ENCODE measurements around the gene ANKS1B. TPM values are rescaled to one million over a fixed set of nuclear protein-coding genes. Genes with fewer than 3 reads are reported as not detected.

The ANKS1B gene
- total and polyA plus RNA-seq, 7 donors: 0.46 to 7.4 (median 3.6) TPM

DNA sequence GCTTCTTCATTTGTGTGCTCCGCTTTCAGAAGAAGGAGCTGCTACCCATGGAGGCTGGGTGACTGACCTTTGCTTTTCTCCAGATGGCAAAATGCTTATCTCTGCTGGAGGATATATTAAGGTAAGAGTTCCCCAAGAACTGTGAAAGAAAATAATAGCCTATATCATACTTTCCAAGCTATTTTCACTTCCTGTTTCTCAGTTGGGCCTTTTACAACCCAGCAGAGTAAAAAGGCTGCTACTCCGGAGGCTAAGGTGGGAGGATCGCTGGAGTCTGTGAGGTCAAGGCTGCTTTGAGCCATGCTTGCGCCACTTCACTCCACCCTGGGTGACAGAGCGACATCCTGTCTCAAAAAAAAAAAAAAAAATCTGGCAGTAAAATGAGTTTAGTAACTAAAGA lies 1257.5 kb downstream of the ANKS1B start:
- no peak for ATAC-seq
- Histone ChIP-seq H3K4me1 (no peaks in the 10 kb centered on the region), H3K27ac (no peak overlapping the region), H3K9me3 (no peaks in the 10 kb centered on the region), H3K36me3 (ENCODE audit: insufficient read depth in 1 of 2, low read depth in 1 of 2) (peaks cover 0 to 100% of the 10 kb centered on the region in 2 donors), H3K27me3 (ENCODE audit: insufficient read depth in 3 of 3, low read length in 2 of 3) (no peaks in the 10 kb centered on the region), H3K4me3 (no peak overlapping the region)
- 95 to 98% (median 95%) methylated on average over 5 of the region's 5 CpGs for WGBS, 3 donors
- DNase-seq: no peak
- intact Hi-C loops (cut with DNase I): no loop called here
- TF ChIP-seq, protein P1, sequence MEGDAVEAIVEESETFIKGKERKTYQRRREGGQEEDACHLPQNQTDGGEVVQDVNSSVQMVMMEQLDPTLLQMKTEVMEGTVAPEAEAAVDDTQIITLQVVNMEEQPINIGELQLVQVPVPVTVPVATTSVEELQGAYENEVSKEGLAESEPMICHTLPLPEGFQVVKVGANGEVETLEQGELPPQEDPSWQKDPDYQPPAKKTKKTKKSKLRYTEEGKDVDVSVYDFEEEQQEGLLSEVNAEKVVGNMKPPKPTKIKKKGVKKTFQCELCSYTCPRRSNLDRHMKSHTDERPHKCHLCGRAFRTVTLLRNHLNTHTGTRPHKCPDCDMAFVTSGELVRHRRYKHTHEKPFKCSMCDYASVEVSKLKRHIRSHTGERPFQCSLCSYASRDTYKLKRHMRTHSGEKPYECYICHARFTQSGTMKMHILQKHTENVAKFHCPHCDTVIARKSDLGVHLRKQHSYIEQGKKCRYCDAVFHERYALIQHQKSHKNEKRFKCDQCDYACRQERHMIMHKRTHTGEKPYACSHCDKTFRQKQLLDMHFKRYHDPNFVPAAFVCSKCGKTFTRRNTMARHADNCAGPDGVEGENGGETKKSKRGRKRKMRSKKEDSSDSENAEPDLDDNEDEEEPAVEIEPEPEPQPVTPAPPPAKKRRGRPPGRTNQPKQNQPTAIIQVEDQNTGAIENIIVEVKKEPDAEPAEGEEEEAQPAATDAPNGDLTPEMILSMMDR (IDR thresholded peaks at IDR 0.05): no peak

DNA sequence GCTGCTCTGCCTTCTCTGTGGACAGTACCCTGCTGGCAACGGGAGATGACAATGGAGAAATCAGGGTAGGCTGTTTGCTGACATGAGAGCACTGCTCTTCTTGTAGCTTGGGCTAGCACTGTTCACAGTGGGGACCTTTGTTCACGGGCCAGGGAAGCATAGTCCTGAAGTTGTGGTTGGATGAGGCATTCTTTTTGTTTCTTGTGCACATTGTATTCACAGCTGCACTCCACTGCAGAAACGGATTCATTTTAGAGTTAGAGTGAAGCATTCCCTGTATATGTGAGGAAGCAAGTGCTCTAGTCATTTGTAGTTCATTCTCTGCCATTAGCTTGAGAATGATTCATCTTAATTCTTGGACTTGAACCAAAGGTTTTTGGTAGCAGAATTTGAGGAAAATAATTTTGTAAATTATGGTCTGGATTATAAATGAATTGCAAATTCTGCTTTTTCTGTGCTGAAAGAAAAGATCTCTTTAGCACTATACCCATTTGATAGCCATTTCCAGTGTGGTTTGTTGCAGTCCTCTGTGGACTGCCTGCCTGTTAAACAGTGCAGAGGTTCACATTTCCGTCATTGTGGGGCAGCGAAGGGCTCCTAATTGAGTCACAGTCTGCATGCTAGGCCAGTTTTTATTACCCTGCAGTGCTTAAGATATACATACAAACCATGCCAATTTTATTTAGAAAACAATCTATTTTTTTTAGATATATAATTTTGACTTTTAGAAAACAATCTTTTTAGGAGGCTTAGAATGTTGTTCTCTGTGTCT lies 1259.1 kb downstream of the ANKS1B start:
- DNase-seq (peak in 1 of 2 donors; percentile 57), ATAC-seq (peak in 3 of 4 donors; percentile 39 to 82 (median 69))
- Histone ChIP-seq H3K4me3 (no peak overlapping the region), H3K4me1 (no peaks in the 10 kb centered on the region), H3K9me3 (no peaks in the 10 kb centered on the region), H3K27ac (no peak overlapping the region), H3K36me3 (ENCODE audit: insufficient read depth in 1 of 2, low read depth in 1 of 2) (peaks cover 0 to 94% of the 10 kb centered on the region in 2 donors), H3K27me3 (ENCODE audit: insufficient read depth in 3 of 3, low read length in 2 of 3) (no peaks in the 10 kb centered on the region)
- intact Hi-C loops (cut with DNase I): no loop called here
- TF ChIP-seq, protein P1 (IDR thresholded peaks at IDR 0.05): peak; percentile 29
- WGBS, 3 donors: 56 to 74% (median 57%) methylated on average over 5 of the region's 5 CpGs

DNA sequence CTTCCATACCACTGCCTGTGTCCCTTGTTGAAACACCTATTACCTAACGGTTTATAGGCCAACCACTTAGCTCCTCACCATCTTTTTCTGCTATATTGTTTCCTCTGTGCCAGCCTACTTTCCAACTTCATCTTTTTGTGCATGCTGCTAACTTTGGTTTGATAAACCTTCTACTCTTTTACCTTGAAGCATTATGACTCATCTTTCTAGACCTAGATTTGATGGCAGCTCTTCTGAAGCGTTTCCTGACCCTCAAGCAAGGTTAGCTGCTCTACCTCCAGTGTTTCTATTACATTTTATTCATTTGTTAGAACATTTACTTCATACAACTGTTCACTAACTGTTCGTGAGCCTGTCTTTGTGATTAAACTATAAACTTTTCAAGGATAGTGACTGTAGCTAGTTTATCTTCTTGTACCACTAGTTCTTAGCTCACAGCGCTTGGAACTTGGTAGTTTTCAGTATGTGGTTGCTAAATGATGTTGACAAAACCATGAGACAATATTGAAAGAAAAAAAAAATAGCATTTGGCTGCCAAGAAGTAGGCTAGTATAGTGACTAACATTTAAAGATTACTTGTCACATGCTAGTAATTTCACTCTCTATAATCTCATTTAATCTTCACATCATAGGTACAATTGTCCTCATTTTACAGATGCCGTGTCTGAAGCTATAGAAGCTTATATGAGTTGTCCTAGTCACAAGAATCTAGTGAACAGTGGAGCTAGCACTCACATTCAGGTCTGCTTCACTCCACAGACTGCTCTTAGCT lies 1260.2 kb downstream of the ANKS1B start:
- ATAC-seq (no peak), DNase-seq (no peak)
- Histone ChIP-seq H3K27ac (no peak overlapping the region), H3K4me3 (no peak overlapping the region), H3K27me3 (ENCODE audit: insufficient read depth in 3 of 3, low read length in 2 of 3) (no peaks in the 10 kb centered on the region), H3K4me1 (no peaks in the 10 kb centered on the region), H3K36me3 (ENCODE audit: insufficient read depth in 1 of 2, low read depth in 1 of 2) (peaks cover 0 to 83% of the 10 kb centered on the region in 2 donors), H3K9me3 (no peaks in the 10 kb centered on the region)
- intact Hi-C loops (cut with DNase I): no loop called here
- TF ChIP-seq, protein P1 (IDR thresholded peaks at IDR 0.05): no peak
- WGBS, 3 donors: 90 to 97% (median 92%) methylated on average over 5 of the region's 5 CpGs

DNA sequence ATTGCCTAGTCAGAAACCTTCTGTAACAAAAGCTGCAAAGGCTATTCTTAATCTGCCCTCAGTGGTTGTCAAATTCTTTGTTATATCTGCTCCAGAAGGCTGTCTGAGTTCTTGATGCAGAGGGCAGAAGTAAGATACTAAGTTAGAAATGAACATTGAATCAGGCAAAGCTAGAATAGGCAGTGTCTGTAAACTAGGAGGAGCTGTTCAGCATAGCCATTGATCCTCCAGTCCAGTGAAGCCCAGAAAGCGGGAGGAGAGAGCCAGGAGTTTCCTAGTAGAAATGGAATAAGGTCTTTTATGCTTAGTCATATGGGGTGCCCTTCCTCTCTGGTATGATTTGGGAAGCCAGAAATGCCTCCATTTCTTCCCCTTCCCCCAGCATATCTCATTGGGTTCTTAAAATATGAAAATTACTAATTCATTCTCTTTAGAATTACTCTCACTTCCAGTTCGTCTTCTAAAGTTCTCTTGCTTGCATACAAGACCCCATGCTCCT lies 1263.5 kb downstream of the ANKS1B start:
- Histone ChIP-seq H3K27ac (no peak overlapping the region), H3K27me3 (ENCODE audit: insufficient read depth in 3 of 3, low read length in 2 of 3) (no peaks in the 10 kb centered on the region), H3K36me3 (ENCODE audit: insufficient read depth in 1 of 2, low read depth in 1 of 2) (peaks cover 0 to 73% of the 10 kb centered on the region in 2 donors), H3K4me1 (no peaks in the 10 kb centered on the region), H3K4me3 (no peak overlapping the region), H3K9me3 (no peaks in the 10 kb centered on the region)
- WGBS, 3 donors: 90 to 97% (median 91%) methylated on average over 2 of the region's 2 CpGs
- DNase-seq (no peak), ATAC-seq (no peak)
- intact Hi-C loops (cut with DNase I): no loop called here
- TF ChIP-seq, protein P1 (IDR thresholded peaks at IDR 0.05): no peak
